ENCODE measurements around the gene CD274. TPM values are rescaled to one million over a fixed set of nuclear protein-coding genes. Genes with fewer than 3 reads are reported as not detected.

CD274 gene
- total and polyA plus RNA-seq, 2 of the 8 experiments (the other 6 are each of a cell fraction or from before 2014, with no cell fraction given), result 0.08 to 0.15 TPM

GRCh38 chr9:5480919-5481318 lies 30.6 kb downstream of the CD274 start:
- DNase-seq (ENCODE audit: low read depth in 1 of 2, low spot score in 2 of 2), result no peak
- Histone ChIP-seq H3K79me2 (ENCODE audit: control insufficient read depth in 1 of 2, insufficient read depth in 2 of 2, low read length in 2 of 2) (no peaks in the 10 kb centered on the region), H3K4me1 (replicated peaks in 1 of 4; ENCODE audit: control insufficient read depth in 3 of 4, insufficient read depth in 4 of 4, low read length in 3 of 4) (no peaks in the 10 kb centered on the region), H3K4me2 (ENCODE audit: insufficient read depth in 1 of 2, low read depth in 2 of 2, low read length in 2 of 2) (no peak overlapping the region), H3K4me3 (ENCODE audit: extremely low read depth in 1 of 4, insufficient read depth in 2 of 4, low read depth in 3 of 4, low read length in 4 of 4) (no peak overlapping the region), H2BK5ac (ENCODE audit: low read depth, low read length) (no peak overlapping the region), H3K36me3 (ENCODE audit: control insufficient read depth in 2 of 4, insufficient read depth in 4 of 4, low read length in 3 of 4) (no peaks in the 10 kb centered on the region), H2BK15ac (ENCODE audit: low read length) (no peak overlapping the region), H3K23me2 (ENCODE audit: low read depth, low read length) (no peaks in the 10 kb centered on the region; the same call in 1 of the 2 replicates), H3K9me3 (ENCODE audit: insufficient read depth in 2 of 2, low read depth in 1 of 2, low read length in 1 of 2) (peaks cover 7 to 9% of the 10 kb centered on the region in 2 experiments; a peak in 1 of 4 replicates), H3K4ac (replicated peaks; ENCODE audit: insufficient read length, low read depth, low read length) (no peak overlapping the region), H3K27me3 (replicated peaks in 1 of 4; ENCODE audit: control insufficient read depth in 3 of 4, extremely low read depth in 1 of 4, insufficient read depth in 3 of 4, low read length in 3 of 4) (no peaks in the 10 kb centered on the region), H3K56ac (replicated peaks; ENCODE audit: insufficient read length, low read depth, low read length) (no peak overlapping the region), H3K18ac (ENCODE audit: extremely low read depth, low read length) (no peak overlapping the region), H4K91ac (replicated peaks; ENCODE audit: insufficient read length, low read length) (no peak overlapping the region), H2BK20ac (ENCODE audit: low read length) (no peak overlapping the region), H3K79me1 (ENCODE audit: low read depth, low read length) (no peaks in the 10 kb centered on the region), H3K23ac (ENCODE audit: insufficient read length) (no peak overlapping the region), H3K14ac (ENCODE audit: insufficient read length) (no peak overlapping the region), H3K9ac (replicated peaks in 1 of 4; ENCODE audit: extremely low read depth in 1 of 4, low read depth in 3 of 4, low read length in 3 of 4) (no peak overlapping the region), H2BK120ac (replicated peaks; ENCODE audit: low read depth, low read length) (no peak overlapping the region), H3K27ac (ENCODE audit: low read depth, low read length) (no peak overlapping the region), H4K8ac (ENCODE audit: extremely low read depth, insufficient read depth, low read length) (no peak overlapping the region), H2AFZ (ENCODE audit: low read length) (no peak overlapping the region), H2BK12ac (ENCODE audit: low read depth, low read length) (no peak overlapping the region), H4K5ac (ENCODE audit: insufficient read length, low read depth, low read length) (no peak overlapping the region), H2AK5ac (ENCODE audit: low read depth, low read length) (no peak overlapping the region), H4K20me1 (replicated peaks in 1 of 2; ENCODE audit: control insufficient read depth in 1 of 2, insufficient read depth in 2 of 2, low read length in 2 of 2) (no peaks in the 10 kb centered on the region)
- whole genome bisulfite sequencing, 2 experiments (ENCODE audit: extremely low coverage in 1 of 2, insufficient coverage in 1 of 2, insufficient read length in 1 of 2, insufficient replicate concordance in 2 of 2, low coverage in 1 of 2, low lambda C conversion rate in 2 of 2, missing lambda C conversion rate in 1 of 2), result 96% methylated on average over 4 of the region's 4 CpGs; no CpG with 5 or more reads in 1 of the 2 experiments
- ChIA-PET POLR2A (ENCODE audit: partially characterized antibody) (no interaction called here), CTCF (ENCODE audit: partially characterized antibody) (interaction anchor here (1.2 to 2.3 kb wide), 5 partner anchors 9 to 90 kb away, joined by 3 to 7 read pairs (median 4); partner anchors contain the start of gene CD274)
- FAIRE-seq, result no peak
- TF ChIP-seq CREB1 (IDR thresholded peaks at IDR 0.05) (no peak), ATF3 (IDR thresholded peaks at IDR 0.05; ENCODE audit: insufficient read depth, low read depth, low read length) (no peak), GABPA (IDR thresholded peaks at IDR 0.05; ENCODE audit: borderline replicate concordance, insufficient read depth, low read length) (no peak), SP1 (IDR thresholded peaks at IDR 0.05; ENCODE audit: low read depth, low read length) (no peak), TAF7 (optimal IDR thresholded peaks at IDR 0.05; ENCODE audit: borderline replicate concordance, low read depth, low read length) (no peak), SRF (IDR thresholded peaks at IDR 0.05; ENCODE audit: low read depth, low read length) (no peak), KDM4A (IDR thresholded peaks at IDR 0.05; ENCODE audit: low read depth, low read length, severe bottlenecking) (no peak), SP2 (IDR thresholded peaks at IDR 0.05; ENCODE audit: low read length) (no peak), JUND (IDR thresholded peaks at IDR 0.05; ENCODE audit: low read length) (no peak), SUZ12 (IDR thresholded peaks at IDR 0.05; ENCODE audit: low read length) (no peak), EGR1 (IDR thresholded peaks at IDR 0.05; ENCODE audit: borderline replicate concordance, low read depth, low read length) (no peak), GTF2F1 (IDR thresholded peaks at IDR 0.05; ENCODE audit: borderline replicate concordance, low read depth, low read length) (no peak), RAD21 (IDR thresholded peaks at IDR 0.05 in 1 of 2, conservative IDR thresholded peaks at IDR 0.05 in 1 of 2; ENCODE audit: low read depth in 2 of 2, low read length in 2 of 2) (no peak), HDAC6 (IDR thresholded peaks at IDR 0.05; ENCODE audit: low read depth, low read length) (no peak), TCF12 (IDR thresholded peaks at IDR 0.05; ENCODE audit: low read depth, low read length) (no peak)
